GM18498 (cell line): Measurements from ENCODE around the gene TIGD6.

Experiments
- ATAC-seq: cut with Tn5 transposase; IDR thresholded peaks from one replicate; pipeline ENCODE4 v1.9.1; 2021; ENCODE audit warnings: mild to moderate bottlenecking, moderate library complexity; ENCODE audit not compliant: unreplicated experiment

Gene TIGD6

DNA sequence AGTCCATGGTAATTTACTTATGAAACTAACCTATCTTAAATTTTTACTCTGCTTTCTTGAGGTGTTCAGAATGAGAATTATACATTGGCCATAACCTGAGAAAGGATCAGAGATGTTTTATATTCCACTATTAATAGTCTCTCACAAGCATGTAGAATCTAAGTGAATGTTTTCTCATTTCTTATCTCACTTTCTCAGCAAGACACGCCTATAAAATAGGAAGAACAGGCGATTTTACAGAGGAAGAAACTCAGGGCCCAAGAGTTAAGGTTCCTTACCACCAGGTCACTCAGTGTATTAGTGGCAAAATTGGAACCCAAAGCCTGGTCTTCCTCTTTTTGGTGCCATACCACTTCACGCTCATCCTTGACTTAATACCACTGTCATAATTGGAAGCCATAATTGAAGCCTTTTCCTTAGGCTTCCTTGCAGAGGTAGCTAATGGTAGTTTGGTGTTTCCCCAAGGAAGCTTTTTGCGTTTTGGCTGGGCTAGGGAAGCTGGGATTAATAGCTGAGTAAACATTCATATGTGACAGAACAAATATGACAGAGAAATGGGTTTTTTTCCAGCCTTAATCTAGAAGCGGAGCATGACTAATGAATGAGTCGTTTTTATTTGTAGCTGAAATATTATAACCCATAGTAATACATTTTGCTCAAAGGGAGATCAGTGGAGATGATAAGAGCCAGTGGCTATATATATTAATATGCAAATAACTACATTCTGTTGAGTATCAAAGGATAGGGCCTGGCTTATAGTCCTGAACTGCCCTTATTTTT lies 17.0 kb upstream of the TIGD6 start:
- ATAC-seq, result no peak

DNA sequence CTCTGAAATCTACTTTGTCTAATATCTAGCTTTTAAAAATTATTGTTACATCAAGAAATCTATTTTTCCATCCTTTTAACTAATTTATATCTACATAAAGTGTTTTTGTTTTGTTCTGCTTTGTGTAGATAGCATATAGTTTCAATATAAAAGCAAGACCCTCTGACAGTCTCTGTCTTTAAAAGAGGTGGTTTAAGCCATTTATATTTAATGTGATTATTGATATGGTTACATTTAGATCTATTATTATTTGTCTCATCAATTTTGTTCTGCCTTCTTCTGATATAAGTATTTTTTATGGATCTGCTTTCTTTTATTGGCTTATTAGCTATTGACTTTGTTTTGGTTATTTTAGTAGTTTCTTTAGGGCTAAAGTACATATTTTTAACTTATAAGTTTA lies 16.1 kb upstream of the TIGD6 start:
- ATAC-seq, result no peak

DNA sequence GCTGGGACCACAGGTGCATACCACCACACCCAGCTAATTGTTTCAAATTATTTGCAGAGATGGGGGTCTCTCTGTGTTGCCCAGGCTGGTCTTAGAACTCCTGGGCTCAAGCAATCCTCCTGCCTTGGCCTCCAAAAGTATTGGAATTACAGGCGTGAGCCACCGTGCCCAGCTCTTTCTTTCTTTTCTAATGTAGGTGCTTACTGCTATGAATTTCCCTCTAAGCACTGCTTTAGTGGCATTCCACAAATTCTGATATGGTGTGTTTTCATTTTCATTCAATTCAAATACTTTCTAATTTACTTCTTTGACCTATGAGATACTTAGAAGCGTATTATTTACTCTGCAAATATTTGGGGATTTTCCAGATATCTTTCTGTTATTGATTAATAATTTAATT lies 15.0 kb upstream of the TIGD6 start:
- ATAC-seq, result no peak

DNA sequence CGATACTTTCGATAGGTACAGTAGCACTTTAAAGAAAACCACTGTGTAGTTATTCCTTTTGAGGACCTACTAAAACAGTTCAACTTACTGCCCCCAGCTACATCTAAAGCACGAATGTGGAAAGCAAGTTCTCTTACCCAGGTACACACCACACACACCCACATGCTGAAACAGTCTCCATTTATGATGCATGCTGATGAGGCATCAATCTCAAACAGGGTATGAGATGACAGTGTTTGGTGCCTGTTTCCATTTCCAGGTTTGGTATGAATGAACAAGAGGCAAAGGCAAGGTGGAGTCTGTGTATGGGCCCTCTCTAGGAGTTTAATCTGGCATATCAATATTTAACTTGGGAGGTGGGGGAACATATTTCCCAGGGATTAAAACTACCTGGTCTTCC lies 14.0 kb upstream of the TIGD6 start:
- ATAC-seq, result no peak

DNA sequence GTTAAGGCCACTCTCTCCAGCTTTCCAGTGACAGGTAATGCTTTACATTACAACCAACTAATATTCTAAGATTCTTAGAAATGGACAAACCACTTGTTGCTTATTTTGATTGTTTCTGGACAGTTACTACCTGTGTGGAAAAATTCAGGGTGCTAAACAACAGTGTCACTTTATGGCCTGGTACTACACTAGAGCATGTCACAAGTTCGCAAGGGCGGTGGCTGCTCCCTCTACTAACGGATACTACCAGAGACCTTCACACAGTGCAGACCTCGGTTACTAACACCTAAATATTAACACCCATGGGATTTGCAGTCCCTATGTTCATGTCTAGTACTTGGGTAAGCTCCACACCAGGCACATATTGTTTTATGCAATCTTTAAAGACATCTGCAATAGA lies 13.5 kb upstream of the TIGD6 start:
- ATAC-seq, result no peak

DNA sequence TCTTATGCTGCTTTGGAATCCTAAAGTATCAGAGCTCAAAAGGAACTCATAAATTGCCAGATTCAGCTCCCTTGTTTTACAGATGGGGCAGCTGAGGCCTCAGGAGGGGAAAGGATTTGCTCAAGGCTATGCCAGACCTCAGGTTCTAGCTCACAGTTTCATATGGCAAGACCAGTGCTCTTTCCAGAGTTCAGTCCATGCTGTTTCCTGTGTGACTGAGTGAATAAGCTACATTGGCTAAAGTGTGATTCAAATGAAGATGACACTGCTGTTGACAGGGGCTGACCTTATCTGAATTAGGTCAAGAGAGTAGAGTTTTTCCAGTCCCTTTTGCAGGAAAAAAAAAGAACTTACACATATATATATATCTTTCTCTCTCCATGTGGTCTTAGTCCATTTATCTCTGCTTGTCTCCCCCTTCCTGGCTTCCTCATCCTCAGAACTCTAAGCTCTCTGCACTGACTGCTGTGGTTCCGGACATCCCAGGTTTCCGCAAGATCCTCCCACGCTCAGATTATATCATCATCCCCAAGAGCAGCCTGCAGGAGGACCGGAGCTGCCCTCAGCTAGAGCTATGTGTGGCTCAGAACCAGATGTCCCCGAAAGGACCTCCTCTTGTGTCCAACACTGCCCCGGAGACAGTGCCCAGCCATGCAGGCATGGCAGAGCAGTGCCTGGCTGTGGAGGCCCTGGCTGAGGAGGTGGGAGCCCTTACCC lies 9.4 kb upstream of the TIGD6 start:
- ATAC-seq, result no peak

DNA sequence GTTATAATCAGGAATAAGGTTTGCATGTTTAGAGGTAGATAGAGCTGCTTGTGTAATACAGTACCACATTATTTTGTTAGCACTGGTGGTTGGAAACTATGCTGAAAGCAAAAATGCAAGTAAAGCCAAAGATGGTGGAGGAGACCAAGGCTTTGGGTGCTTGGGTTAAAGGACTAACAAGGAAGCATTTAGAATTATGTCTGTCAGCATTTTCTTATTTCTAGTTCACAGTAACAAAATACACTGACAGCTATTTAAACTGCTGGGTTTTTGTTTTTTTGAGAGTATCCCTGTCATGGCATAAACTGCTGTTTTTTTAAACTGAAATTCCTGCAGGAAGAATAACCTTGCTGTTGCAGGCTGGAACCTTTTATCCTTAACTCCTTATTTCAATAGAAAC lies 6.6 kb upstream of the TIGD6 start:
- no peak for ATAC-seq

DNA sequence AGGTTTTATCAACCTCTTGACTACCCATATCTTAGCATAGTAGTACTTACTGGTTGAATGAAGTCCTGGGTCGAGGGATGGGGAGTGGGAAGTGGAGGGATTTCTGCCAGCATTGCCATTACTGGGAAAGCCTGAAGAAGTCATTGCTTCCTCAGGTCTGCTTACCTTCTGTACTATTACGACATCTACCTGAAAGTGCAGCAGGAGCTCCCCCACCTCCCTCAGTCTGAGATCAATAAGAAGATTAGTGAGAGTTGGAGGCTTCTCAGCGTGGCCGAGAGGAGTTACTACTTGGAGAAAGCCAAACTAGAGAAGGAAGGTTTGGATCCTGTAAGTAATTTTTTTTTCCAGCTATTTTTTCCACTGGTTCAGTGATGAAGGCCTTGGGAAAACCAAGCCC lies 5.9 kb upstream of the TIGD6 start:
- no peak for ATAC-seq

DNA sequence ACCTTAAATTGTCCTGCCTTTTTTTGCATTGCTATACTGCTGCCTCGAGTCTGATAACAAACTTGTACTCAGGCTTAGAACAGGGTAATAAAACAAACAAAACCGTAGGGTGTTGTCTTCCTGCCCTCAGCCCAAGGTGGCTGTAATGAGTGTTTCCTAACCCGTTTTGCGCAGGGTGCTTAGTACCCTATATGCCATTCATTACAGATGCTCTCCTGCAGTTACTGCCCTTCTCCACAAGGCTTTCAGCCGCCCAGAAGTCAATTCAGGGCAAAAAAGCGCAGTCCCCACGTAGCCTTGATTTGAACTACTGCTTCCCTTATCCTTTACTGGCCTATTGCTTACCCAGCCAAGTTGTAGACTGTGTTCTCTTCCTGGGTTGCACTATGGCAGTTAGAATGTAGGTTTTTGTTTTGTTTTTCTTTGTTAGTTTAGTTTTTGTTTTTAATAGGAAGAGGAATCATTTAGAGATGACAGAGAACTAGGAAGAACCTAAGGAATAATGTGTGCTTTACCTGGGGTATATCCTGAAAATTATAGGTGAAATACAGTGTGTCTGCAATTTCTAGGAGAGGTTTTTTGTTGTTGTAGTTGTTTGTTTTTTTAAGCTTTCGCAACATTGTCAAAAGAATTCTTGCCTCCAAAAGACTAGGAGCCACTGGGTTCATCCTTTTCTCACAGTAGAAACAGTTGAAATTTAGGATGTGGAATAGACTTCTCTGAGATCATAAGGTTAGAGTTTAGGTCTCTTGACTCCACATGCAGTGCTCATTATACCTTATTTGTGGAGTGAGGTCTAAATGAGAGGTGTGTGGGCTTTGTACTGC lies 1.4 kb upstream of the TIGD6 start:
- peak; percentile 53 for ATAC-seq

DNA sequence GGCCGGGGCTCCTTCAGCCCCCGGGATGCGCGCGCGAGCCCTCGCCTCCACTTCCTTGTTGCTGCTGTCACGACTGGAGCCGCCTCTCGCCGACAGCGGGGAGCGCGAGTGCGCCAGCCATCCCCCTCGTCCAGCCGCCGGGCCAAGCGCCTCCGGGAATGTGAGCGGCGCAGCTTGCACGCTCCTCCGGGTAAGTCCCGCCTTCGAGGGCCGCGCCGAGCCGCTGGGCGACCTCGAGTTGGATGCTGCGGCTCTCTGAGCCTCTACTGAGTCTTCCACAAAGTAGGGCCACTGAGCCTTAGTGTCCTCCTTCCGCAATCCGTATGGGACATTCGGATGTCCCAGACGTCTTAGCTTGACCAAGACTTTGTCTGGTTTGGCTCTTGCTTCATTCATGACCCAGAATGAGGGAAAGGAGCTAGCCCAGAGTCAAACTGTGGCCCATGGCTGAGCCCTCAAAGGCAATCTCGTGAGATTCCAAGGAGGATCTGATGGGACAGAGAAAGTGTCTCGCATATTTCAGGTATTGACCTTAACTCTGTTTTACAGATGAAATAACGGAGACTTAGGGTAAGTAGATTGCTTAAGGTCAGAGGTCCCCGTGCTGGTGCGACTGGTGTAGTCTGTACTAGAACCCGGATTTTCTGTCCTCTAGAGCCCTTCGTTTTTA lies 671 bp upstream of the TIGD6 start:
- ATAC-seq, result peak; percentile 21

DNA sequence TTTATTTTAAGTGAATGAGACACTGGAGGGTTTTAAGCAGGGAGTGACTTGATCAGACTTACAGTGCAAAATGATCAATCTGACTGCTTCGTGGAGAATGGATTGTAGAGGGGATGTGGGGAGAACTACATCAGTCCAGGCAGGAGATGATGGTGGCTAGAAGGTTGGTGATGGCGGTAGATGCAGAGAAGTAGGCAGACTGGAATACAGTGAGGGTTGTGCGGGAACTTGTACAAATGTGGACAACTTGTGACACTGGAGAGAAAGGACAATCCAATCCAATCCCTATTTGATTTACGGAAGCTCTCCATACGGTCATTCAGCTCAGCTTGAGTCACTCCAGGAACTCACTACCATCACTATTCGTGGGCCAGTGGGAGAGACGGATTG lies 593 bp downstream of the TIGD6 start:
- ATAC-seq, result no peak

DNA sequence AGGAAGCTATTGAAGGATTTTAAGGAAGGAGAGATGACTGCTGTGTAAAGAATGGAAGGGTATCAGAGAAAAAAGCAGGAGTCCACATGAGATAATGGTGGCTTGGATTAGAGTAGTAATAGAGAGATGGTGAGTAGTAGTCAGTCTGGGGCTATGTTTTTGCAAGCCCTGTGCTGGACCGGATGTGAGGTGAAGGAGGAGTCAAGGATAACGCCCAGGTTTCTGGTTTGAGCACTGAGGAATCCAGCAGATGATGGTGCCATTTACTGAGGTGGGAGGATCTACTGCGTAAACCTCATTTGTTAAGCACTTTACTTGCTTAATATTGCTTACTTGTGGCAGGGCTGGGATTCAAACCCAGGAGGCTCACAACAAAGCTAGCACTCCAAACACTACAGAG lies 1.1 kb downstream of the TIGD6 start:
- ATAC-seq, result no peak

DNA sequence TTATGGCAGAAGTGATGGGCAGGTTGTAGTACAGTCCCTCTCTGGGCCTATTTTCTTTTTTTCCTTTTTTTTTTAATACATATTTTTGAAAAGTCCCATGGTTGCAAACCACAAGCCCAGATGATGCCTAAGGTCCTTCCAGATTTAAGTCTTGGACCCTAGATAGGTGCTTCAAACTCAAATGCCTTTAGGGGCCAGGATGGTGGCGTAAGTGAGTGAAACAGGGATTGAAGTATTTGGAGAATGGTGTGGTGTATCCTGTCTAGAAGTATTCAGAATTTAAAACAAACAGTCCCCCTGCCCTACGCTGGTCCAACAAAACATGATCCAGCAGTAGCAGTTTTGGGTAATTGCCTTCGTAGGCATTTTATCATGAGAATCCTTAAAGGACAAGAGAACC lies 2.2 kb downstream of the TIGD6 start:
- ATAC-seq, result no peak

DNA sequence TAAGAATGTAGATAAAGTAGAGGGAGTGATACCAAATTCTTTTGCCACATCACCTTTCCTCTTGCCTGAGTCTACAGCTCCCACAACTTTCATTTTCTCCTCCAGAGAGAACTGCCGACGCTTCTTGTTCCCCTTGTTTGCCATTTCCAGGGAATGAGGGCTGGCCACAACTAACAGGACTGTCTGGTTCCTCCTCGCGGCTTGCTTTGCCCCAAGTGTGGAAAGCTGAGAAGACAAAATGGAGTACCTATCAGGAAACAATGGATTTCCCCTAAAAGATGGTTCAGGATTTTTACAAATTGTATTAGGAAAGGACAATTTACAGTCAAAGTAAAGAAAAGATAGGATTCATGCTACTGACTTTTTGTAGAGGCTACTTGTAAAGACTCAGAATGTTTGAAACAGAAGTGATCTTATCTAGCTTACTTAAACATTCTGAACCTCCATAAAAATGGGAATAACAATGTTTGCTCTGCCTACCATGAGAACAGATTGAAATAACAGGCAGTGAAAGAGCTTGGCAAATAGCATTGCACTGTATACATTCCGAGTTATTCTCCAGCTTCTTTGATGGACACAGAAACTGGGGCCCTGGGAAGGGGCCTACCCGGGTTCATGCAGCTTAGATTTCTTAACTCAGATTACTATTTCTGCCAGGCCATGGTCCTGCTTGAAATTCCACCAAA lies 4.1 kb downstream of the TIGD6 start:
- ATAC-seq, result no peak

DNA sequence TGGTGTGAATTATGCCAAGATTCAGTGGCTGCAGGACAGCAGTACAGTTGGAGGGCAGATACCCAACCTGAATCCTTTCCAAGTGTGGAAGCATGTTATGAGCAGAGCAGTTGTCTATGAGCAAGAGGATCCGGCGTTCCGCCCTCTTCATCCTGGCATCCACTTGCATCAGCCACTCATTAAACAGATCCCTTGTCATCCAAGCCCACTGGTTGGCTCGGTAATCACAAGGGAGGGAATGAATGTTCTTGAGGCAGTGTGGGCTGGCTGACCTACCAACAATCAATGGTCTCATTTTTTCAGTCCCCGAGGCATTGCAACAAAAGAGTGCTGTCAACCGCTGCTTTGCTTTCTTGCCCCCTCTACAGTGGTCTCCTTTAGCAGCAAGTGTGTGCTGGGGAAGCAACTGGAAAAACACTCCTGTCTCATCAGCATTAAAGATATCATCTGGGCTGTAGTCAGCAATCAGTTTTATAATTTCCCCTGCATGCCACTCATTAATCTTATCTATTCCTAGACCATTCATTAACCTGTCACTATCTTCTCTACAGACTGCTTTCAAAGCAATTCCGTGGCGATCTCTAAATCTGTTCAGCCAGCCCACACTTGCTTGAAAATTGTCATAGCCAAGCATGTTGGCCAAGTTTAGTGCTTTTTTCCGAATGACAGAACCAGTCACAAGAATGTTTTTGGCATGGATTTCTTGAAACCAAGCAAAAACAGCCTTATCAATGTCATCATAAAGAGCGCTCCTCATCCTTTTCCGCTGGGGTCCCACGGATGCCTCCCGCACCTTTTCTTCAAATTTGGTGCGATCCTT lies 4.9 kb downstream of the TIGD6 start:
- no peak for ATAC-seq

DNA sequence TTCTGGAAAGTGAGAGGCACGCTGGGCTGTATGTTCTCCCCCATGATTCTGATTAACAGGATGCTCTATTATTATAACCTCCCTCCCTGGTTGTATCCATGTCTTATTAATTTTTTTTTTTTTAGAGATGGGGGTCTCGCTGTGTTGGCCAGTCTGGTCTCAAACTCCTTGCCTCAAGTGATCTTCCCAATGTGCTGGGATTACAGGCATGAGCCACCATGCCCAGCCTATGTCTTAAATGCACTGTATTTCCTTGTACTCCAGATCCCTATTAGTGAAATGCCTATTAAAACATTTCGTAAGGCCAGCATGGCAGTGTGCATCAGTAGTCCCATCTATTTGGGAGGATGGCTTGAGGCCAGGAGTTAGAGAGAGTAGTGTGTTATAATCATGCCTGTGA lies 7.0 kb downstream of the TIGD6 start:
- ATAC-seq, result no peak

DNA sequence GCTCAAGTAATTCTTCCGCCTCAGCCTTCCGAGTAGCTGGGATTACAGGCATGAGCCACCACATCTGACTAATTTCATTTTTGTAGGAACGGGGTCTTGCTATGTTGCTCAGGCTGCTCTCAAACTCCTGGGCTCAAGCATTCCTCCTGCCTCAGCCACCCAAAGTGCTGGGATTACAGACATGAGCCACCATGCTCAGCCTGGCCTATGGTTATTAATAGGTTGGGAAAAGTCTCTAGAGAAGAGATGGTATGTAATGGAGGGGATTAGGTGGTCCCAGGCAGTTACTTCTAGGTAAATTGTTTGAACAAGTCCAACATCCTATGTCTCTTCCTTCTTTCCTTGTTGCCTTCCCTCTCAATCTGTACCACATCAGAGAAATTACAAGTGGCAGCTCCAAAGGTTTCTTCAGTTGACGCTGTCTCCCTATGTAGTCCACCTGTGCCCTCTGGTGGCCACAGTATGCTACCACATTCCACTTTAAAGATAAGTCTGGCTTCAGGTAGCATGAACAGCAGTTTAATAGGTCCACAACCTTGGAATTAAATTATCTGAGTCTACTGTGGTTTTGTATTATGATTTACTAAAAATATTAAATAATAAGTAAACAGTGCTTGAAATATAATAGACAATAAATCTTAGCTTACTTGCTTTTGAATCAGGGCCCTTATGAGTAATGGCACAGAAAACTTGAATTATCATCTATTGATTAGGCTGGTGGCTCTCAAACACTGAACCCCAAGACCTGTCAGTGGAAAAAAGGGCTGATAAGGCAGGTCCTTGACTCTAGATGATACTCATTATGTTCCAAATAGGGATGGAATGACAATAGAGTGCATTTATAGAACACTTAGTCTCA lies 9.7 kb downstream of the TIGD6 start:
- peak; percentile 85 for ATAC-seq

DNA sequence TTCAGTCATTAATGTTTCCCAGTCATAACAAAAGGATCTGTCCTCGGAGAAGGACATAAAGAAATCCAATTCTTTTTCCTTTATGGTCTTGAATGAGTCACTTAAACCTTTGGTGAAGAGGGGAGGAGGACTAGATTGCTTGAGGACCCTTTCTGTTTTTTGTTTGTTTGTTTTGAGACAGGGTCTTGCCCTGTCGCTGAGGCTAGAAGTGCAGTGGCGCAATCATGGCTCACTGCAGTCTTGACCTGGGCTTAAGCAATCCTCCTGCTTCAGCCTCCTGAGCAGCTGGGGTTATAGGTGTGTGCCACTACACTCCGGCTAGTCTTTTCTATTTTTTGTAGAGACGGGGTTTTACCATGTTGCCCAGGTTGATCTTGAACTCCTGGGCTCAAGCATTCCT lies 12.3 kb downstream of the TIGD6 start:
- no peak for ATAC-seq

DNA sequence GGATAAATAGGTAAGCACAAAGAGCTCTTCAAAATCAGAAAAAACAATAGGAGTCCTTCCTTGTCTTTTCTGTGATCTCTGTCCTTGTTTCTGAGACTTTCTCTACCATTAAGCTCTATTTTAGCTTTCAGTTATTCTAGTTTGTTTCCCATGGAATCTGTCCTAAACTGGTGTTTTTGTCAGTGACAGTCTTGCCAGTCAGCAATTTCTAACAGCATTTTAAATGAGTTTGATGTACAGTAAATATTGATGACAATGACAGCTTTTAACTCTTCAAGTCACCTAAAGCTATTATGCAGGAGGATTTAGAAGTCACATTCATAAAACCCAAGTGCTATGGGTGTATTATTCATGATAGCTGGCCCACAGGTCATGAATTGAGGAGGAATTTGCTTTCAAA lies 17.9 kb downstream of the TIGD6 start:
- ATAC-seq, result no peak
